Neural cell (in vitro differentiated cells): ENCODE results near the gene ACTL8. TPM values are rescaled to one million over a fixed set of nuclear protein-coding genes. Genes with fewer than 3 reads are reported as not detected.

Experiments used
- H2AFZ ChIP-seq: fragments of 200-600, 300-800 bp; sonication (generic), shearing (Covaris generic); 2 replicates; pipeline ENCODE4 v1.6.0; 2014; ENCODE audit warnings: low read depth, mild to moderate bottlenecking, antibody characterized with exemption, low read length, moderate library complexity
- H3F3A ChIP-seq: fragments of 200-600 bp; shearing (Covaris generic); 2 replicates; pipeline ENCODE4 v1.6.1; 2016; ENCODE audit warnings: mild to moderate bottlenecking, moderate library complexity, mixed read lengths, antibody characterized with exemption, low read length; ENCODE audit not compliant: insufficient read depth, poor library complexity, severe bottlenecking
- H3K27ac ChIP-seq: fragments of 200-600, 300-800 bp; sonication (generic), shearing (Covaris generic); 2 replicates; pipeline ENCODE4 v1.5.1; 2014; ENCODE audit warnings: mild to moderate bottlenecking, low read length, moderate library complexity
- H3K27me3 ChIP-seq: fragments of 300-800, 200-600 bp; sonication (generic), shearing (Covaris generic); 2 replicates; pipeline ENCODE4 v1.6.0; 2014; ENCODE audit warnings: mild to moderate bottlenecking, low read depth, low read length, moderate library complexity; ENCODE audit not compliant: insufficient read depth
- H3K36me3 ChIP-seq: fragments of 300-800, 200-600 bp; sonication (generic), shearing (Covaris generic); 2 replicates; pipeline ENCODE4 v1.5.1; 2014; ENCODE audit warnings: mild to moderate bottlenecking, antibody characterized with exemption, low read length, moderate library complexity; ENCODE audit not compliant: insufficient read depth
- H3K4me2 ChIP-seq: fragments of 300-800, 200-600 bp; sonication (generic), shearing (Covaris generic); 2 replicates; pipeline ENCODE4 v1.6.0; 2014; ENCODE audit warnings: mild to moderate bottlenecking, low read length
- H3K4me3 ChIP-seq: fragments of 300-800, 200-600 bp; sonication (generic), shearing (Covaris generic); 2 replicates; pipeline ENCODE4 v1.5.1; 2014; ENCODE audit warnings: mild to moderate bottlenecking, low read length, moderate library complexity
- H3K79me2 ChIP-seq: fragments of 200-600 bp; shearing (Covaris generic); replicated peaks from 2 replicates; pipeline ENCODE4 v1.6.0; 2014; ENCODE audit warnings: mild to moderate bottlenecking, low read length, moderate library complexity; ENCODE audit not compliant: insufficient read depth
- H3K9ac ChIP-seq: fragments of 300-800, 200-600 bp; sonication (generic), shearing (Covaris generic); 2 replicates; pipeline ENCODE4 v1.6.1; 2016; ENCODE audit warnings: mild to moderate bottlenecking, low read length, mixed read lengths
- H3K9me2 ChIP-seq: fragments of 200-600 bp; shearing (Covaris generic); 2 replicates; pipeline ENCODE4 v1.6.1; 2016; ENCODE audit warnings: mild to moderate bottlenecking, low read length, mixed read lengths; ENCODE audit not compliant: insufficient read depth
- H3K9me3 ChIP-seq: fragments of 200-600, 300-800 bp; sonication (generic), shearing (Covaris generic); 2 replicates; pipeline ENCODE4 v1.6.1; 2016; ENCODE audit warnings: mild to moderate bottlenecking, mixed run types, low read length, moderate library complexity, mixed read lengths
- H4K20me1 ChIP-seq: fragments of 200-600 bp; shearing (Covaris generic); 2 replicates; pipeline ENCODE4 v1.6.1; 2016; ENCODE audit warnings: mild to moderate bottlenecking, mixed run types; ENCODE audit not compliant: insufficient read depth
- EP300 ChIP-seq: fragments of 450-650 bp; conservative IDR thresholded peaks from 2 replicates; pipeline ENCODE4 v1.6.1; 2014; ENCODE audit warnings: antibody characterized with exemption, mild to moderate bottlenecking, moderate library complexity; ENCODE audit not compliant: poor library complexity, severe bottlenecking
- EZH2 ChIP-seq: fragments of 200-600, 300-800 bp; shearing (Covaris generic), sonication (generic); IDR thresholded peaks from 2 replicates; pipeline ENCODE4 v1.6.1; 2014; ENCODE audit warnings: antibody characterized with exemption, low read length, borderline replicate concordance, mild to moderate bottlenecking; ENCODE audit not compliant: insufficient read depth, poor library complexity, severe bottlenecking
- MXI1 ChIP-seq: fragments of 450-650 bp; conservative IDR thresholded peaks from 2 replicates; pipeline ENCODE4 v1.6.1; 2014; ENCODE audit warnings: antibody characterized with exemption, mild to moderate bottlenecking; ENCODE audit not compliant: poor library complexity, severe bottlenecking
- POLR2AphosphoS5 ChIP-seq: IDR thresholded peaks from 2 replicates; pipeline ENCODE4 v1.6.1; 2012
- RAD21 ChIP-seq: fragments of 450-650 bp; conservative IDR thresholded peaks from 2 replicates; pipeline ENCODE4 v1.6.1; 2014; ENCODE audit warnings: antibody characterized with exemption, mild to moderate bottlenecking, moderate library complexity
- SMC3 ChIP-seq: fragments of 450-650 bp; conservative IDR thresholded peaks from 2 replicates; pipeline ENCODE4 v1.6.1; 2014; ENCODE audit warnings: antibody characterized with exemption, mild to moderate bottlenecking, moderate library complexity; ENCODE audit not compliant: poor library complexity
- TAF1 ChIP-seq: IDR thresholded peaks from 2 replicates; pipeline ENCODE4 v1.6.1; 2012; ENCODE audit warnings: low read depth
- polyA plus RNA-seq: library from polyadenylated mRNA; depleted of rRNA; stranded (reverse); fragments of >200 nt; gene quantifications from 2 replicates; pipeline ENCODE4 v1.2.3, GENCODE V29; 2014
- TF ChIP-seq, protein P1 (sequence below): fragments of 450-650 bp; IDR thresholded peaks from 2 replicates; pipeline ENCODE4 v1.5.1; 2014; ENCODE audit warnings: antibody characterized with exemption, mild to moderate bottlenecking, moderate library complexity; ENCODE audit not compliant: poor library complexity, severe bottlenecking
- TF ChIP-seq, protein P2 (sequence below): IDR thresholded peaks from 2 replicates; pipeline ENCODE4 v1.6.1; 2012; ENCODE audit warnings: borderline replicate concordance

The ACTL8 gene
- polyA plus RNA-seq, 1 donor from 2014 or later = not detected

DNA sequence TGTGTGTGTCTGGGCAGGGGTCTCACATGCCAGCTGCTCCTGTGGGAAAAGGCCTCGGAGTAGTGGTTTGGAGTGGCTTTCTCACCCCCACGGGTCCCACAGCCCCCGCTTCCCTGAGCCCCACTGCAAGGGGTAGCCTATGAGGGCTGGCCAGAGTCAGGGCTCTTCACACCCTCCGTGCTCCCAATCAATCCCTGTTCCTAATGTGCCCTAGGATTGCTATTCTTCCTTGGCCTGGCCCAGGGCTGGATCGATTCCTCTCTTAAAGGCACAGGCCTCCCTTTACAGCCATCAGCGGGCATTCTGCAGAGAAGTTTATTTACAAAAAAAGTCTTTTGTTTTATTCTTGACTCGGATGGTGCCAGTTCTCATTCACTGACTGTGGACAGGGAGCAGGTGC, 19.3 kb upstream of the ACTL8 start:
- H3K4me3 ChIP-seq = no peak overlapping the region
- no peaks in the 10 kb centered on the region for H3K36me3 ChIP-seq
- H3K4me2 ChIP-seq = no peak overlapping the region
- H4K20me1 ChIP-seq = no peaks in the 10 kb centered on the region
- no peaks in the 10 kb centered on the region for H3F3A ChIP-seq
- H3K9ac ChIP-seq = no peak overlapping the region
- H3K9me3 ChIP-seq = no peaks in the 10 kb centered on the region
- no peaks in the 10 kb centered on the region for H3K79me2 ChIP-seq
- H3K9me2 ChIP-seq = no peaks in the 10 kb centered on the region
- TF ChIP-seq EZH2 = no peak
- TF ChIP-seq TAF1 = no peak
- no peak for TF ChIP-seq SMC3
- TF ChIP-seq, protein P1, sequence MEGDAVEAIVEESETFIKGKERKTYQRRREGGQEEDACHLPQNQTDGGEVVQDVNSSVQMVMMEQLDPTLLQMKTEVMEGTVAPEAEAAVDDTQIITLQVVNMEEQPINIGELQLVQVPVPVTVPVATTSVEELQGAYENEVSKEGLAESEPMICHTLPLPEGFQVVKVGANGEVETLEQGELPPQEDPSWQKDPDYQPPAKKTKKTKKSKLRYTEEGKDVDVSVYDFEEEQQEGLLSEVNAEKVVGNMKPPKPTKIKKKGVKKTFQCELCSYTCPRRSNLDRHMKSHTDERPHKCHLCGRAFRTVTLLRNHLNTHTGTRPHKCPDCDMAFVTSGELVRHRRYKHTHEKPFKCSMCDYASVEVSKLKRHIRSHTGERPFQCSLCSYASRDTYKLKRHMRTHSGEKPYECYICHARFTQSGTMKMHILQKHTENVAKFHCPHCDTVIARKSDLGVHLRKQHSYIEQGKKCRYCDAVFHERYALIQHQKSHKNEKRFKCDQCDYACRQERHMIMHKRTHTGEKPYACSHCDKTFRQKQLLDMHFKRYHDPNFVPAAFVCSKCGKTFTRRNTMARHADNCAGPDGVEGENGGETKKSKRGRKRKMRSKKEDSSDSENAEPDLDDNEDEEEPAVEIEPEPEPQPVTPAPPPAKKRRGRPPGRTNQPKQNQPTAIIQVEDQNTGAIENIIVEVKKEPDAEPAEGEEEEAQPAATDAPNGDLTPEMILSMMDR = no peak
- TF ChIP-seq POLR2AphosphoS5 = no peak
- TF ChIP-seq MXI1 = no peak
- TF ChIP-seq EP300 = no peak
- no peak overlapping the region for H2AFZ ChIP-seq
- no peaks in the 10 kb centered on the region for H3K27me3 ChIP-seq
- no peak overlapping the region for H3K27ac ChIP-seq

DNA sequence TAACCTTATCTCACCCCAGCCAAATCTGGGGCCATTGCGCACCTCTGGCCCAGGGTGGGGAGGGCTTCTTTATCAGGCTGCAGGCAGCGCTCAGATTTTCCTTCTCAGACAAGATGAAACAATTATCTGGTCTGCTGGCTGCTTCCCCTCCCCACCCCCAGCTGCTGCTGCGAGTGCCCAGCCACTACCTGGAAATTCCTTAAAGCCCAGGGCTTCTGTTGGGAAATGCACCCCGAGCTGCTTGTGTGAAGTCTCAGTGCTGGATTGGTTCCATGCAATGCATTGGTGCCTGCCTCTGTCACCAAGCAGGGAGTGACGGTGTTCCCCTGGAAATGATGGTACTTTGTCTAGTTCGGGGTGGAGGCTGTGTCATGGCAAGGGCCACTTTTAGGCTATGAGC, 18.5 kb upstream of the ACTL8 start:
- Histone ChIP-seq H3K36me3 (no peaks in the 10 kb centered on the region), H4K20me1 (no peaks in the 10 kb centered on the region), H3K27me3 (no peaks in the 10 kb centered on the region), H3K9ac (no peak overlapping the region), H2AFZ (no peak overlapping the region), H3K9me3 (no peaks in the 10 kb centered on the region), H3K9me2 (no peaks in the 10 kb centered on the region), H3K4me3 (no peak overlapping the region), H3F3A (no peaks in the 10 kb centered on the region), H3K27ac (no peak overlapping the region), H3K79me2 (no peaks in the 10 kb centered on the region), H3K4me2 (no peak overlapping the region)
- TF ChIP-seq EZH2 = no peak
- no peak for TF ChIP-seq SMC3
- no peak for TF ChIP-seq MXI1
- TF ChIP-seq TAF1 = no peak
- TF ChIP-seq, protein P2, sequence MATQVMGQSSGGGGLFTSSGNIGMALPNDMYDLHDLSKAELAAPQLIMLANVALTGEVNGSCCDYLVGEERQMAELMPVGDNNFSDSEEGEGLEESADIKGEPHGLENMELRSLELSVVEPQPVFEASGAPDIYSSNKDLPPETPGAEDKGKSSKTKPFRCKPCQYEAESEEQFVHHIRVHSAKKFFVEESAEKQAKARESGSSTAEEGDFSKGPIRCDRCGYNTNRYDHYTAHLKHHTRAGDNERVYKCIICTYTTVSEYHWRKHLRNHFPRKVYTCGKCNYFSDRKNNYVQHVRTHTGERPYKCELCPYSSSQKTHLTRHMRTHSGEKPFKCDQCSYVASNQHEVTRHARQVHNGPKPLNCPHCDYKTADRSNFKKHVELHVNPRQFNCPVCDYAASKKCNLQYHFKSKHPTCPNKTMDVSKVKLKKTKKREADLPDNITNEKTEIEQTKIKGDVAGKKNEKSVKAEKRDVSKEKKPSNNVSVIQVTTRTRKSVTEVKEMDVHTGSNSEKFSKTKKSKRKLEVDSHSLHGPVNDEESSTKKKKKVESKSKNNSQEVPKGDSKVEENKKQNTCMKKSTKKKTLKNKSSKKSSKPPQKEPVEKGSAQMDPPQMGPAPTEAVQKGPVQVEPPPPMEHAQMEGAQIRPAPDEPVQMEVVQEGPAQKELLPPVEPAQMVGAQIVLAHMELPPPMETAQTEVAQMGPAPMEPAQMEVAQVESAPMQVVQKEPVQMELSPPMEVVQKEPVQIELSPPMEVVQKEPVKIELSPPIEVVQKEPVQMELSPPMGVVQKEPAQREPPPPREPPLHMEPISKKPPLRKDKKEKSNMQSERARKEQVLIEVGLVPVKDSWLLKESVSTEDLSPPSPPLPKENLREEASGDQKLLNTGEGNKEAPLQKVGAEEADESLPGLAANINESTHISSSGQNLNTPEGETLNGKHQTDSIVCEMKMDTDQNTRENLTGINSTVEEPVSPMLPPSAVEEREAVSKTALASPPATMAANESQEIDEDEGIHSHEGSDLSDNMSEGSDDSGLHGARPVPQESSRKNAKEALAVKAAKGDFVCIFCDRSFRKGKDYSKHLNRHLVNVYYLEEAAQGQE = no peak
- TF ChIP-seq POLR2AphosphoS5 = no peak
- no peak for TF ChIP-seq RAD21
- TF ChIP-seq, protein P1 = no peak
- no peak for TF ChIP-seq EP300
